ENCODE measurements around the gene FBP2. TPM values are rescaled to one million over a fixed set of nuclear protein-coding genes. Genes with fewer than 3 reads are reported as not detected.

Gene FBP2
- not detected for total RNA-seq

- Histone ChIP-seq H3K27ac (no peak within 1 kb of the TSS), H3K4me3 (no peak within 1 kb of the TSS), H3K27me3 (peaks cover 11% of the 10 kb centered on the region), H3K4me1 (no peaks in the 10 kb centered on the region), H3K9me3 (no peaks in the 10 kb centered on the region), H3K36me3 (no peaks in the 10 kb centered on the region)
- 55% methylated on average over 8 of the region's 21 CpGs for WGBS
- TF ChIP-seq POLR2A (IDR thresholded peaks at IDR 0.05) (no peak), CTCF (IDR thresholded peaks at IDR 0.05) (no peak), POLR2AphosphoS5 (IDR thresholded peaks at IDR 0.05) (no peak), EP300 (IDR thresholded peaks at IDR 0.05) (no peak)
- DNase-seq (ENCODE audit: low spot score in 2 of 2), result no peak
These were observed at the start of gene FBP2 for GRCh38 chr9:94593459-94594345. FBP2 (minus strand) TSS chr9:94593824; CDS start chr9:94593726, 98 bp downstream.

DNA sequence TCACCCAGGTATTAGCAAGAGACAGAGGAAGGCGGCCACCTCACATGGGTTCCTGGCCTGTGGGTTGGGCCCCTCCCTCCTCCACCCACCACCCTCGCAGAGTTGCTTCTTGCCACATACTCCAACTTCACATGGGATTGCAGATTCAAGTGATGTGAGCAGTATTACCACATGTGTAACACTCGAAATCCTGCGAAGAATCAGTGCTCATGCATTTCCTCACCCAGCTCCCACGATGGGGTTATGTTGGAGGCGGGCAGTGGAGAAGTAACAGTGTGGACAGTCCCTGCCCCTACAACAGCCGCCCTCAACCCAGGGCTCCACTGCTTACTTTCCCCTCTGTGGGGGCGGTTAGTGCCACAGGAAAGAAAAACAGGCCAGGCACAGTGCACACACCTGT, 49.6 kb upstream of the FBP2 start:
- Histone ChIP-seq H3K9me3 (no peaks in the 10 kb centered on the region), H3K4me1 (peaks cover 10% of the 10 kb centered on the region), H3K4me3 (no peak overlapping the region), H3K27me3 (peaks cover 9% of the 10 kb centered on the region), H3K27ac (no peak overlapping the region), H3K36me3 (no peaks in the 10 kb centered on the region)
- WGBS, result 86% methylated on average over 8 of the region's 8 CpGs
- TF ChIP-seq EP300 (IDR thresholded peaks at IDR 0.05) (no peak), POLR2A (IDR thresholded peaks at IDR 0.05) (no peak), POLR2AphosphoS5 (IDR thresholded peaks at IDR 0.05) (no peak), CTCF (IDR thresholded peaks at IDR 0.05) (no peak)
- DNase-seq (ENCODE audit: low spot score in 2 of 2), result no peak

GRCh38 chr9:94642501-94642900, 48.9 kb upstream of the FBP2 start:
- H3K27ac ChIP-seq, result no peak overlapping the region
- H3K4me1 ChIP-seq, result peaks cover 10% of the 10 kb centered on the region
- H3K4me3 ChIP-seq, result no peak overlapping the region
- 70% methylated on average over 3 of the region's 5 CpGs for WGBS
- no peak for DNase-seq (ENCODE audit: low spot score in 2 of 2)
- no peak for TF ChIP-seq EP300 (IDR thresholded peaks at IDR 0.05)
- TF ChIP-seq CTCF (IDR thresholded peaks at IDR 0.05), result no peak
- no peak for TF ChIP-seq POLR2A (IDR thresholded peaks at IDR 0.05)
- TF ChIP-seq POLR2AphosphoS5 (IDR thresholded peaks at IDR 0.05), result no peak
- H3K36me3 ChIP-seq, result no peaks in the 10 kb centered on the region
- peaks cover 9% of the 10 kb centered on the region for H3K27me3 ChIP-seq
- no peaks in the 10 kb centered on the region for H3K9me3 ChIP-seq

- Histone ChIP-seq H3K4me3 (peak overlapping the region; percentile 58), H3K9me3 (no peaks in the 10 kb centered on the region), H3K27me3 (peaks cover 9% of the 10 kb centered on the region), H3K4me1 (peaks cover 10% of the 10 kb centered on the region), H3K36me3 (no peaks in the 10 kb centered on the region), H3K27ac (no peak overlapping the region)
- no peak for DNase-seq (ENCODE audit: low spot score in 2 of 2)
- WGBS, result 83% methylated on average over 15 of the region's 15 CpGs
- no peak for TF ChIP-seq EP300 (IDR thresholded peaks at IDR 0.05)
- no peak for TF ChIP-seq CTCF (IDR thresholded peaks at IDR 0.05)
- no peak for TF ChIP-seq POLR2AphosphoS5 (IDR thresholded peaks at IDR 0.05)
- TF ChIP-seq POLR2A (IDR thresholded peaks at IDR 0.05), result no peak
These were observed 46.4 kb upstream of the FBP2 start for GRCh38 chr9:94639999-94640376.

All from suprapubic skin (tissue), 4 donors.